Brain microvascular endothelial cell (primary cell): ENCODE results near the gene CHST11.
A peak's percentile ranks its signal among the peaks of the same experiment; 100 is the strongest.

Source experiments
- DNase-seq: peaks from one replicate; pipeline ENCODE4 v3.0.0-alpha.2; 2020
- H3K27ac ChIP-seq: fragments of 250-450 bp; sonication (Bioruptor Pico); 2 replicates; pipeline ENCODE4 v1.5.1; 2020; ENCODE audit warnings: mild to moderate bottlenecking, moderate library complexity
- H3K27me3 ChIP-seq: fragments of 250-450 bp; sonication (Bioruptor Pico); replicated peaks from 2 replicates; pipeline ENCODE4 v1.5.1; 2020; ENCODE audit warnings: mild to moderate bottlenecking
- H3K36me3 ChIP-seq: fragments of 250-450 bp; sonication (Bioruptor Pico); replicated peaks from 2 replicates; pipeline ENCODE4 v1.5.1; 2020; ENCODE audit warnings: mild to moderate bottlenecking
- H3K4me3 ChIP-seq: 2 replicates; pipeline ENCODE4 v1.5.1; 2011; ENCODE audit warnings: low read depth, mild to moderate bottlenecking, control low read depth, low read length, moderate library complexity
- CTCF ChIP-seq: IDR thresholded peaks from 2 replicates; pipeline ENCODE4 v1.5.1; 2011; ENCODE audit warnings: low read depth, mild to moderate bottlenecking, moderate library complexity, low read length, control low read depth, inconsistent platforms; ENCODE audit errors: missing control alignments
- in situ Hi-C: cut with HindIII; loops from 2 replicates; pipeline ENCODE4 v1.10.0; 2017; ENCODE audit warnings: low sequenced_read_pairs, low pct_ligation_motif_present

Gene CHST11

GRCh38 chr12:104411826-104412641 lies 44.7 kb upstream of the CHST11 start:
- DNase-seq = peak; percentile 35
- in situ Hi-C loops = no loop called here

GRCh38 chr12:104412681-104413080 lies 44.1 kb upstream of the CHST11 start:
- Histone ChIP-seq H3K27ac (no peak overlapping the region), H3K4me3 (no peak overlapping the region), H3K36me3 (no peaks in the 10 kb centered on the region), H3K27me3 (no peaks in the 10 kb centered on the region)
- in situ Hi-C loops = no loop called here
- TF ChIP-seq CTCF = no peak
- no peak for DNase-seq

More at GRCh38 chr12:104411826-104412641, 44.7 kb upstream of the CHST11 start:
- Histone ChIP-seq H3K36me3 (no peaks in the 10 kb centered on the region), H3K27me3 (no peaks in the 10 kb centered on the region), H3K4me3 (no peak overlapping the region), H3K27ac (no peak overlapping the region)
- no peak for TF ChIP-seq CTCF

GRCh38 chr12:104413330-104413729 lies 43.4 kb upstream of the CHST11 start:
- no peak for TF ChIP-seq CTCF
- H3K4me3 ChIP-seq = no peak overlapping the region
- H3K36me3 ChIP-seq = no peaks in the 10 kb centered on the region
- H3K27ac ChIP-seq = no peak overlapping the region
- in situ Hi-C loops = no loop called here
- no peaks in the 10 kb centered on the region for H3K27me3 ChIP-seq
- no peak for DNase-seq

GRCh38 chr12:104414581-104415341 lies 42.0 kb upstream of the CHST11 start:
- no peak for DNase-seq
- Histone ChIP-seq H3K27ac (no peak overlapping the region), H3K4me3 (no peak overlapping the region), H3K36me3 (no peaks in the 10 kb centered on the region), H3K27me3 (no peaks in the 10 kb centered on the region)
- no peak for TF ChIP-seq CTCF
- in situ Hi-C loops = no loop called here

GRCh38 chr12:104415342-104415980 lies 41.3 kb upstream of the CHST11 start:
- H3K27ac ChIP-seq = no peak overlapping the region
- DNase-seq = no peak
- H3K36me3 ChIP-seq = no peaks in the 10 kb centered on the region
- TF ChIP-seq CTCF = no peak
- in situ Hi-C loops = no loop called here
- no peaks in the 10 kb centered on the region for H3K27me3 ChIP-seq
- H3K4me3 ChIP-seq = no peak overlapping the region
